Neuron (in vitro differentiated cells): ENCODE results near the gene OR2L5.

Experiments
- H2AFZ ChIP-seq: one replicate; pipeline ENCODE4 v1.6.1; 2013; ENCODE audit warnings: low read depth, mild to moderate bottlenecking, inconsistent platforms, low read length, moderate library complexity
- H3K27me3 ChIP-seq: one replicate; pipeline ENCODE4 v1.6.1; 2013; ENCODE audit warnings: low read length; ENCODE audit not compliant: insufficient read depth
- H3K36me3 ChIP-seq: one replicate; pipeline ENCODE4 v1.6.1; 2013; ENCODE audit warnings: low read length; ENCODE audit not compliant: insufficient read depth
- H3K4me1 ChIP-seq: one replicate; pipeline ENCODE4 v1.6.1; 2013; ENCODE audit warnings: low read length; ENCODE audit not compliant: insufficient read depth
- H3K4me3 ChIP-seq: 2 replicates; pipeline ENCODE4 v1.5.1; 2013; ENCODE audit warnings: mild to moderate bottlenecking, low read length, moderate library complexity
- H3K9me3 ChIP-seq: one replicate; pipeline ENCODE4 v1.6.1; 2013; ENCODE audit warnings: low read length

OR2L5 gene

GRCh38 chr1:248013229-248013710, at the start of gene OR2L5:
Gene OR2L5, plus strand, starts transcription at chr1:248013660. Its CDS starts 8,288 bp downstream, at chr1:248021948.
- no peaks in the 10 kb centered on the region for H3K4me1 ChIP-seq
- H3K9me3 ChIP-seq, result no peaks in the 10 kb centered on the region
- H3K36me3 ChIP-seq, result no peaks in the 10 kb centered on the region
- H3K27me3 ChIP-seq, result no peaks in the 10 kb centered on the region
- H3K4me3 ChIP-seq, result no peak within 1 kb of the TSS
- no peak within 1 kb of the TSS for H2AFZ ChIP-seq

GRCh38 chr1:247964933-247965332, 48.5 kb upstream of the OR2L5 start, which contains the start of gene OR2AK2:
Gene OR2AK2, plus strand, starts transcription at chr1:247965233. Its CDS starts 144 bp downstream, at chr1:247965377.
- Histone ChIP-seq H3K27me3 (no peaks in the 10 kb centered on the region), H3K9me3 (no peaks in the 10 kb centered on the region), H2AFZ (no peak within 1 kb of the TSS), H3K4me3 (no peak within 1 kb of the TSS), H3K4me1 (no peaks in the 10 kb centered on the region), H3K36me3 (no peaks in the 10 kb centered on the region)

GRCh38 chr1:247966532-247967204, 46.8 kb upstream of the OR2L5 start:
- no peak overlapping the region for H2AFZ ChIP-seq
- no peaks in the 10 kb centered on the region for H3K4me1 ChIP-seq
- H3K27me3 ChIP-seq, result no peaks in the 10 kb centered on the region
- H3K4me3 ChIP-seq, result no peak overlapping the region
- H3K9me3 ChIP-seq, result no peaks in the 10 kb centered on the region
- H3K36me3 ChIP-seq, result no peaks in the 10 kb centered on the region

- H3K9me3 ChIP-seq, result no peaks in the 10 kb centered on the region
- no peaks in the 10 kb centered on the region for H3K4me1 ChIP-seq
Observed at GRCh38 chr1:247992986-247993385, 20.5 kb upstream of the OR2L5 start.

GRCh38 chr1:247998811-247999210, 14.6 kb upstream of the OR2L5 start:
- Histone ChIP-seq H3K9me3 (no peaks in the 10 kb centered on the region), H3K4me3 (no peak overlapping the region), H2AFZ (no peak overlapping the region), H3K36me3 (no peaks in the 10 kb centered on the region), H3K4me1 (no peaks in the 10 kb centered on the region), H3K27me3 (no peaks in the 10 kb centered on the region)

More at GRCh38 chr1:247992986-247993385, 20.5 kb upstream of the OR2L5 start:
- no peak overlapping the region for H2AFZ ChIP-seq
- no peaks in the 10 kb centered on the region for H3K27me3 ChIP-seq
- no peak overlapping the region for H3K4me3 ChIP-seq
- H3K36me3 ChIP-seq, result no peaks in the 10 kb centered on the region

GRCh38 chr1:248000169-248000568, 13.3 kb upstream of the OR2L5 start:
- Histone ChIP-seq H3K9me3 (no peaks in the 10 kb centered on the region), H3K4me1 (no peaks in the 10 kb centered on the region), H2AFZ (no peak overlapping the region), H3K4me3 (no peak overlapping the region), H3K36me3 (no peaks in the 10 kb centered on the region), H3K27me3 (no peaks in the 10 kb centered on the region)

GRCh38 chr1:248007778-248008177, 5.7 kb upstream of the OR2L5 start:
- H3K4me3 ChIP-seq, result no peak overlapping the region
- H3K9me3 ChIP-seq, result no peaks in the 10 kb centered on the region
- no peaks in the 10 kb centered on the region for H3K36me3 ChIP-seq
- H2AFZ ChIP-seq, result no peak overlapping the region
- H3K27me3 ChIP-seq, result no peaks in the 10 kb centered on the region
- no peaks in the 10 kb centered on the region for H3K4me1 ChIP-seq

GRCh38 chr1:248009681-248010080, 3.8 kb upstream of the OR2L5 start:
- H3K4me3 ChIP-seq, result no peak overlapping the region
- H3K36me3 ChIP-seq, result no peaks in the 10 kb centered on the region
- H3K4me1 ChIP-seq, result no peaks in the 10 kb centered on the region
- H3K9me3 ChIP-seq, result no peaks in the 10 kb centered on the region
- no peaks in the 10 kb centered on the region for H3K27me3 ChIP-seq
- no peak overlapping the region for H2AFZ ChIP-seq

GRCh38 chr1:248015803-248016202, 2.3 kb downstream of the OR2L5 start:
- no peaks in the 10 kb centered on the region for H3K36me3 ChIP-seq
- H3K4me3 ChIP-seq, result no peak overlapping the region
- no peak overlapping the region for H2AFZ ChIP-seq
- H3K27me3 ChIP-seq, result no peaks in the 10 kb centered on the region
- H3K4me1 ChIP-seq, result no peaks in the 10 kb centered on the region
- H3K9me3 ChIP-seq, result no peaks in the 10 kb centered on the region

- no peaks in the 10 kb centered on the region for H3K27me3 ChIP-seq
- no peaks in the 10 kb centered on the region for H3K4me1 ChIP-seq
- no peak within 1 kb of the TSS for H3K4me3 ChIP-seq
- no peaks in the 10 kb centered on the region for H3K36me3 ChIP-seq
- H2AFZ ChIP-seq, result no peak within 1 kb of the TSS
- no peaks in the 10 kb centered on the region for H3K9me3 ChIP-seq
Observed at GRCh38 chr1:248029770-248030169, 16.3 kb downstream of the OR2L5 start, which contains the start of gene OR2L2. Gene OR2L2, plus strand, starts transcription at chr1:248030070. Its CDS starts 8,198 bp downstream, at chr1:248038268.

- Histone ChIP-seq H3K27me3 (no peaks in the 10 kb centered on the region), H3K36me3 (no peaks in the 10 kb centered on the region), H3K4me1 (no peaks in the 10 kb centered on the region), H3K9me3 (no peaks in the 10 kb centered on the region), H3K4me3 (no peak overlapping the region), H2AFZ (no peak overlapping the region)
Observed at GRCh38 chr1:248045209-248045608, 31.7 kb downstream of the OR2L5 start.

- Histone ChIP-seq H3K36me3 (no peaks in the 10 kb centered on the region), H3K4me3 (no peak within 1 kb of the TSS), H2AFZ (no peak within 1 kb of the TSS), H3K27me3 (no peaks in the 10 kb centered on the region), H3K9me3 (no peaks in the 10 kb centered on the region), H3K4me1 (no peaks in the 10 kb centered on the region)
Observed at GRCh38 chr1:248046536-248046935, 33.1 kb downstream of the OR2L5 start, which contains the start of gene OR2L3. Gene OR2L3, plus strand, starts transcription at chr1:248046836. Its CDS starts 13,846 bp downstream, at chr1:248060682.

GRCh38 chr1:248047008-248047407, 33.5 kb downstream of the OR2L5 start:
- no peaks in the 10 kb centered on the region for H3K9me3 ChIP-seq

More at GRCh38 chr1:248047008-248047407, 33.5 kb downstream of the OR2L5 start:
- H3K4me1 ChIP-seq, result no peaks in the 10 kb centered on the region
- no peak overlapping the region for H2AFZ ChIP-seq
- H3K27me3 ChIP-seq, result no peaks in the 10 kb centered on the region
- no peaks in the 10 kb centered on the region for H3K36me3 ChIP-seq
- no peak overlapping the region for H3K4me3 ChIP-seq
